ENCODE measurements around the gene NKRF.

NKRF gene

GRCh38 chrX:119589810-119590209 lies 16.4 kb downstream of the NKRF start:
- no peak overlapping the region for H3K4me3 ChIP-seq (ENCODE audit: low read depth, low read length)
- DNase-seq (ENCODE audit: low read depth): no peak
- TF ChIP-seq CTCF (IDR thresholded peaks at IDR 0.05; ENCODE audit: control insufficient read depth, extremely low read depth, insufficient read depth): no peak

GRCh38 chrX:119583431-119584059 lies 22.7 kb downstream of the NKRF start:
- no peak for DNase-seq (ENCODE audit: low read depth)
- TF ChIP-seq CTCF (IDR thresholded peaks at IDR 0.05; ENCODE audit: control insufficient read depth, extremely low read depth, insufficient read depth): no peak
- no peak overlapping the region for H3K4me3 ChIP-seq (ENCODE audit: low read depth, low read length)

- DNase-seq (ENCODE audit: low read depth): no peak
- H3K4me3 ChIP-seq (ENCODE audit: low read depth, low read length): no peak overlapping the region
- no peak for TF ChIP-seq CTCF (IDR thresholded peaks at IDR 0.05; ENCODE audit: control insufficient read depth, extremely low read depth, insufficient read depth)
Observed at GRCh38 chrX:119579414-119579813, 26.8 kb downstream of the NKRF start.

- peak; percentile 8; the same call in 1 of the 2 replicates for TF ChIP-seq CTCF (IDR thresholded peaks at IDR 0.05; ENCODE audit: control insufficient read depth, extremely low read depth, insufficient read depth)
- peak; percentile 57 for DNase-seq (ENCODE audit: low read depth)
- H3K4me3 ChIP-seq (ENCODE audit: low read depth, low read length): peak within 1 kb of the TSS; percentile 64
Observed at GRCh38 chrX:119574394-119575266, 31.6 kb downstream of the NKRF start, which contains the start of gene UBE2A. Gene UBE2A, plus strand, starts transcription at chrX:119574563. Its CDS starts 149 bp downstream, at chrX:119574712.

- H3K4me3 ChIP-seq (ENCODE audit: low read depth, low read length): peak overlapping the region; percentile 64
- peak; percentile 3 for DNase-seq (ENCODE audit: low read depth)
- TF ChIP-seq CTCF (IDR thresholded peaks at IDR 0.05; ENCODE audit: control insufficient read depth, extremely low read depth, insufficient read depth): no peak
Observed at GRCh38 chrX:119573840-119574393, 32.3 kb downstream of the NKRF start.

GRCh38 chrX:119573222-119573621 lies 33.0 kb downstream of the NKRF start:
- no peak for TF ChIP-seq CTCF (IDR thresholded peaks at IDR 0.05; ENCODE audit: control insufficient read depth, extremely low read depth, insufficient read depth)
- DNase-seq (ENCODE audit: low read depth): no peak
- H3K4me3 ChIP-seq (ENCODE audit: low read depth, low read length): peak overlapping the region; percentile 64

Data from LNCaP clone FGC (cell line).